HG03571 (cell line): ENCODE data around the gene SCG5.

ENCODE experiments used
- ATAC-seq: cut with Tn5 transposase; IDR thresholded peaks from one replicate; pipeline ENCODE4 v1.9.1; 2021; ENCODE audit not compliant: unreplicated experiment

The SCG5 gene

DNA sequence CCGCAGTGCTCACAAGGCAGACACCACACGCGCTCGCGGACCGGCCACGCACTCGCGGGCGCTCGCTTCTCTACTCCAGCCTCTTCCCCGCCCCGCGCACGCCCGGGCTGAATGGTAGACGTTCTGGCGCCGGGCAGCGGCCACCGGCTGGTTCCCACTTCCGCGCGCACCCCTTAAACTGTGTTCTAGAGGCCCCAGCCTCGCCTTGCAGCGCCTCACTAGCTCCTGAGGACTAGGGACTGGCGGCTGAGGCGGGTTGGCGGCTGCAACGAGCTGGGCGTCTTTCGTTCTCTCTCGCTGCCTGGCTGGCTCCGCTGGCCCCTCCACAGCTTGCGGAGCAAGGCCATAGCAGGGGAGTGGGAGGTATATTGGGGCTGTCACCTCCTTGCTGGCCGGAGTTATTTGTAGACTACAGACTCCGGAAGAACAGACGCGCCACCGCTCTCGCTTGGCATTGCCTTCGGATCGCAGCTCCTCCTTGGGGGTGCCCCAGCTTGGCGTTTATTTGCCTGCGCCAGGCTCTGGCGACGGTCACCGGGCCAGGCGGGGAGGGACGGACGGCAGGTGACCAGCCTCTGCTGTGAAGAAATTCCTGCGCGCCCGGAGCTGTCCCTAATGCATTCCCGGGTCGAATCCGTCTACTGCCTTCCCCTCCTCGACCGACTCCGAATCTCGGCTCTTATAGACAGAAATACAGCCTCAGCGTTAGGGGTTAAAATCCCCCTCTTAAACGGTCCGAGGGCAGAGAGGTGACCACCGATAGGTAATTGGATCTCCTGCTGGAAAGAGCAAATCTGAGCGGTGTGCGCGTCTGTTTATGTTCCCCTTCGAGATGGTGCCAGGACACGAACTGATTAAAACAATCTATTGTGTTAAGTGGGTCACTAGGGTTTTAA is 77.6 kb downstream of the SCG5 start:
- no peak for ATAC-seq

DNA sequence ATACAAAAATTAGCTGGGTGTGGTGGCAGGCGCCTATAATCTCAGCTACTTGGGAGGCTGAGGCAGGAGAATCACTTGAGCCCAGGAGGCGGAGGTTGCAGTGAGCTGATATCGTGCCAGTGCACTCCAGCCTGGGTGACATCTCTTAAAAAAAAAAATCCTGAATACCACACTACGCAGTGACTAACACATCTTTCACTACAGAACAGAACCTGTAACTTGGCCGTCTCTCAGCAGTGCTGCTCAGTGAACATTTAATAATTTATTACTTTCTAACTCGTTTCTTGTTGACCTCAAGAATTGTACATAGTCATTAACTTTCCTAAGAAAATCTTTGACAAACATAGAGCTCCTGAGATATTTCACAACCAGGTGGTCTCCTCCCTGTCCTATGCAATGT is 80.1 kb downstream of the SCG5 start:
- no peak for ATAC-seq

GRCh38 chr15:32722136-32722535 is 80.6 kb downstream of the SCG5 start:
- ATAC-seq: no peak

GRCh38 chr15:32723171-32723948 is 81.8 kb downstream of the SCG5 start:
- ATAC-seq: peak; percentile 89

GRCh38 chr15:32729700-32730395 is 88.3 kb downstream of the SCG5 start:
- ATAC-seq: no peak

- no peak for ATAC-seq
Measured at GRCh38 chr15:32730677-32731654, 89.5 kb downstream of the SCG5 start.

DNA sequence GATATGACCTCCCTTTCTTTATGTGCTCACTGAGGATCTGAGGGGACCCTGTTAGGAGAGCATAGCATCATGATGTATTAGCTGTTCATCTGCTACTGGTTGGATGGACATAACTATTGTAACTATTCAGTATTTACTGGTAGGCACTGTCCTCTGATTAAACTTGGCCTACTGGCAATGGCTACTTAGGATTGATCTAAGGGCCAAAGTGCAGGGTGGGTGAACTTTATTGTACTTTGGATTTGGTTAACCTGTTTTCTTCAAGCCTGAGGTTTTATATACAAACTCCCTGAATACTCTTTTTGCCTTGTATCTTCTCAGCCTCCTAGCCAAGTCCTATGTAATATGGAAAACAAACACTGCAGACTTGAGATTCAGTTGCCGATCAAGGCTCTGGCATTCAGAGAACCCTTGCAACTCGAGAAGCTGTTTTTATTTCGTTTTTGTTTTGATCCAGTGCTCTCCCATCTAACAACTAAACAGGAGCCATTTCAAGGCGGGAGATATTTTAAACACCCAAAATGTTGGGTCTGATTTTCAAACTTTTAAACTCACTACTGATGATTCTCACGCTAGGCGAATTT is 91.2 kb downstream of the SCG5 start:
- ATAC-seq: no peak

GRCh38 chr15:32733281-32733680 is 91.8 kb downstream of the SCG5 start:
- ATAC-seq: no peak

- ATAC-seq: no peak
Measured at GRCh38 chr15:32735989-32736700, 94.6 kb downstream of the SCG5 start.

DNA sequence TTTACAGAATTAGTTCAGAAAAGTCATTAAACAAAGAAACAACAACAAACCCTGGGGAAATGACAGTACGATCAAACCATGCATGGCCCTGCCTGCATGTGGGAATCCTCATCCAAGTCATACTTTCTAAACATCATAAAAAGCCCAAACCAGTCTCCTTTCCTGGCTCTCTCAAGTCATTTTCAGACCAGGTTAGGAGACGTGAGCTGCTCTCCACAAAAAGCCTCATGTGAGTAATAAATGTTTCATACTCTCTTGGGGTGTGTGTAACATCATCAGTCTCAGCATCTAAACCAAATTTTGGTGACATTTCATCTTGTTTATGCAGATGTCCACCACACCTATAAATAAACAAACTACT is 95.2 kb downstream of the SCG5 start:
- no peak for ATAC-seq

- no peak for ATAC-seq
Measured at GRCh38 chr15:32737304-32737703, 95.8 kb downstream of the SCG5 start.

GRCh38 chr15:32738666-32739065 is 97.2 kb downstream of the SCG5 start:
- ATAC-seq: no peak

GRCh38 chr15:32739522-32740063 is 98.1 kb downstream of the SCG5 start:
- ATAC-seq: no peak

- ATAC-seq: no peak
Measured at GRCh38 chr15:32743411-32744140, 102.1 kb downstream of the SCG5 start.

DNA sequence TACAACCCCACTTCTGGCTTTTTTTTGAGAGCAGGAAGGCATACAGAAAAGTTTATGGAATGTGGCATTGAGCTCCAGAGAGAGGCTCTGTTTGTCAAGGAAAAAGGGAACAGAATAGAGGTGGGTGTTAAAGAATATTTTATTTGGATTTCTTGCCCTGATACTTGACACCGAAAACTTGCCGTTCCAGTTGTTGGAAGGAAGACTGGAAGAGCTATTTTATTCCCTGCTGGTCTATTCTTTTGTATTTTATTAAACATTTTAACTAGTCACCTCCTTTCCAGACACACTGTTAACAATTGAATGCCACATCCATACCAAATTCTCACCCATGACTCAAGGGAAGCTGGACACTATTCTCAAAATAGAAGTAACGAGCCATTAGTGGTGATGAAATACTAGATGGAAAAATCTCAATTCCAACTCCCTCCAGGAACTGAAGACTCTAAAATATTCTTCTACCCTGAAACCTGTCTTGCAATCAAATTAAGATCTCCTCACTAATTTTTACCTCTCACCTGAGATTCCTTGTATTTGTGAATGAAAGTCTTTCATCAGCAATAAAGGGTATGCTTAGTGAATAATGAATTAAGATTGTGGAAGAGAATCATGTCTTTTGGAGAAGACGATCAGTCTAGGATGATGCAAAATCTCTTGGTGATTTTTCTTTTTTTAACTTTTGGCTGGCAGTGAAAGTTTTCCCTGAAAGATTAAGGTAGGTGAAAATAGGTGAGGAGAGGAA is 104.8 kb downstream of the SCG5 start:
- no peak for ATAC-seq
